Fibroblast of lung (primary cell): Measurements from ENCODE around the gene KATNBL1.
"Not testable (repeated sequence)": the region's sequence is repeated elsewhere in the genome, so short reads cannot be mapped to it uniquely, and the experiment has no call there.

Experiments used
- EZH2 ChIP-seq: IDR thresholded peaks from 2 replicates; pipeline ENCODE4 v1.5.1; 2012; ENCODE audit warnings: low read length, control low read depth, mild to moderate bottlenecking; ENCODE audit errors: missing control alignments
- TF ChIP-seq, protein P1 (sequence below), 2 donors: IDR thresholded peaks in 1 of 2; conservative IDR thresholded peaks in 1 of 2; 1 replicate in 1 of 2; 2 replicates in 1 of 2; pipeline ENCODE4 v1.5.1; 2011 to 2012; ENCODE audit warnings: low read length in 2 of 2, control low read depth in 1 of 2, inconsistent platforms in 1 of 2, low read depth in 1 of 2, mild to moderate bottlenecking in 1 of 2

DNA sequence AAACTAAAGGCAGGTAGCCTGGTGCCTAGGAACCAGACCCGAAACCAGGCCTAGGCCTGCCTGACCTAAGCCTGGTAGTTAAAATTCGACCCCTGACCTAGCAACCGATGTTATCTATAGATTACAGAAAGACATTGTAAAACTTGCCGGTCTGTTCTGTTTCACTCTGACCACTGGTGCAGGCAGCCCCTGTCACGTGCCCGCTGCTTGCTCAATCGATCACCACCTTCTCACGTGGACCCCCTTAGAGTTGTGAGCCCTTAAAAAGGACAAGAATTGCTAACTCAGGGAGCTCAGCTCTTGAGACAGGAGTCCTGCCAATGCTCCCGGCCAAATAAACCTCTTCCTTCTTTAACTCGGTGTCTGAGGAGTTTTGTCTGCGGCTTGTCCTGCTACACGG is 88.1 kb downstream of the KATNBL1 start:
- TF ChIP-seq, protein P1, sequence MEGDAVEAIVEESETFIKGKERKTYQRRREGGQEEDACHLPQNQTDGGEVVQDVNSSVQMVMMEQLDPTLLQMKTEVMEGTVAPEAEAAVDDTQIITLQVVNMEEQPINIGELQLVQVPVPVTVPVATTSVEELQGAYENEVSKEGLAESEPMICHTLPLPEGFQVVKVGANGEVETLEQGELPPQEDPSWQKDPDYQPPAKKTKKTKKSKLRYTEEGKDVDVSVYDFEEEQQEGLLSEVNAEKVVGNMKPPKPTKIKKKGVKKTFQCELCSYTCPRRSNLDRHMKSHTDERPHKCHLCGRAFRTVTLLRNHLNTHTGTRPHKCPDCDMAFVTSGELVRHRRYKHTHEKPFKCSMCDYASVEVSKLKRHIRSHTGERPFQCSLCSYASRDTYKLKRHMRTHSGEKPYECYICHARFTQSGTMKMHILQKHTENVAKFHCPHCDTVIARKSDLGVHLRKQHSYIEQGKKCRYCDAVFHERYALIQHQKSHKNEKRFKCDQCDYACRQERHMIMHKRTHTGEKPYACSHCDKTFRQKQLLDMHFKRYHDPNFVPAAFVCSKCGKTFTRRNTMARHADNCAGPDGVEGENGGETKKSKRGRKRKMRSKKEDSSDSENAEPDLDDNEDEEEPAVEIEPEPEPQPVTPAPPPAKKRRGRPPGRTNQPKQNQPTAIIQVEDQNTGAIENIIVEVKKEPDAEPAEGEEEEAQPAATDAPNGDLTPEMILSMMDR (conservative IDR thresholded peaks at IDR 0.05 in 1 of 2, IDR thresholded peaks at IDR 0.05 in 1 of 2; ENCODE audit: low read depth in 1 of 2, low read length in 2 of 2): not testable (repeated sequence)
- not testable (repeated sequence) for TF ChIP-seq EZH2
